GM12878 (cell line): ENCODE measurements around the gene APOLD1. TPM values are rescaled to one million over a fixed set of nuclear protein-coding genes. Genes with fewer than 3 reads are reported as not detected.
A peak's percentile ranks its signal among the peaks of the same experiment; 100 is the strongest.

Experiments used
- BHLHE40 ChIP-seq, 2 experiments: fragments of 450-650 bp in 1 of 2; IDR thresholded peaks; 2 replicates each; pipeline ENCODE4 v1.6.1; 2011 to 2017; ENCODE audit warnings: low read depth in 2 of 2, borderline replicate concordance in 1 of 2, improper control_type of control experiment in 1 of 2, low read length in 1 of 2, mild to moderate bottlenecking in 1 of 2
- CHD1 ChIP-seq: IDR thresholded peaks from 2 replicates; pipeline ENCODE4 v1.6.1; 2012; ENCODE audit warnings: low read depth, low read length, improper control_type of control experiment
- CHD2 ChIP-seq: IDR thresholded peaks from 2 replicates; pipeline ENCODE4 v1.6.1; 2011; ENCODE audit warnings: low read depth, low read length, improper control_type of control experiment, borderline replicate concordance
- EED ChIP-seq: sonication (generic); IDR thresholded peaks from 2 replicates; pipeline ENCODE4 v1.6.1; 2016; ENCODE audit warnings: antibody characterized with exemption, low read depth
- GATAD2B ChIP-seq: fragments of 450-650 bp; conservative IDR thresholded peaks from 2 replicates; pipeline ENCODE4 v1.6.1; 2017; ENCODE audit warnings: low read depth, mild to moderate bottlenecking, moderate library complexity
- MXI1 ChIP-seq: fragments of 150-350 bp; IDR thresholded peaks from 2 replicates; pipeline ENCODE4 v1.6.1; 2011; ENCODE audit warnings: low read depth, mild to moderate bottlenecking, inconsistent platforms, low read length, improper control_type of control experiment
- PAX5 ChIP-seq: IDR thresholded peaks from 2 replicates; pipeline ENCODE4 v1.6.1; 2011; ENCODE audit warnings: low read depth, low read length, borderline replicate concordance
- POLR2AphosphoS5 ChIP-seq: IDR thresholded peaks from 2 replicates; pipeline ENCODE4 v1.6.1; 2011; ENCODE audit warnings: mild to moderate bottlenecking, low read length, inconsistent platforms
- POU2F2 ChIP-seq: IDR thresholded peaks from 3 replicates; pipeline ENCODE4 v1.6.1; 2011; ENCODE audit warnings: low read depth, mild to moderate bottlenecking, low read length, borderline replicate concordance
- RBBP5 ChIP-seq: fragments of 200-600 bp; sonication (generic); conservative IDR thresholded peaks from 2 replicates; pipeline ENCODE4 v1.6.1; 2016
- RFX5 ChIP-seq: IDR thresholded peaks from 2 replicates; pipeline ENCODE4 v1.6.1; 2011; ENCODE audit warnings: low read depth, low read length, improper control_type of control experiment
- SRF ChIP-seq, 2 experiments: IDR thresholded peaks; 2 replicates each; pipeline ENCODE4 v1.6.1; 2011; ENCODE audit warnings: low read depth in 2 of 2, low read length in 2 of 2, mild to moderate bottlenecking in 1 of 2, moderate library complexity in 1 of 2
- TAF1 ChIP-seq: IDR thresholded peaks from 2 replicates; pipeline ENCODE4 v1.6.1; 2011; ENCODE audit warnings: mild to moderate bottlenecking, low read depth, low read length, borderline replicate concordance
- WRNIP1 ChIP-seq: IDR thresholded peaks from 2 replicates; pipeline ENCODE4 v1.6.1; 2011; ENCODE audit warnings: low read depth, low read length, improper control_type of control experiment, borderline replicate concordance
- ZNF622 ChIP-seq: fragments of 450-650 bp; IDR thresholded peaks from 2 replicates; pipeline ENCODE4 v1.6.1; 2017; ENCODE audit warnings: mild to moderate bottlenecking, inconsistent platforms
- ZSCAN29 ChIP-seq: fragments of 450-650 bp; IDR thresholded peaks from 2 replicates; pipeline ENCODE4 v1.6.1; 2017; ENCODE audit warnings: mild to moderate bottlenecking, moderate library complexity
- polyA plus RNA-seq, 11 experiments: library from polyadenylated mRNA; depleted of rRNA in 4 of 11; unstranded in 6 of 11; stranded (reverse) in 5 of 11; fragments of >200 nt; fragmentation: Nextera tagmentation in 4 of 11; fragmentation: Illumina TruSeq in 1 of 11; extraction: Ambion mirVana in 4 of 11; extraction: Trizol in 1 of 11; gene quantifications; 1 replicate in 1 of 11; 2 replicates in 10 of 11; pipeline versions ENCODE4 v1.2.1 to v1.2.3, GENCODE V29; 2011 to 2016; ENCODE audit warnings: inconsistent platforms in 2 of 11, missing spikeins in 2 of 11, low read depth in 1 of 11
- total RNA-seq, 4 experiments: library from RNA; depleted of rRNA in 3 of 4; stranded (reverse); fragments of >200 nt in 3 of 4; fragmentation: Illumina TruSeq in 1 of 4; extraction: Trizol in 1 of 4; gene quantifications; 2 replicates each; pipeline versions ENCODE4 v1.2.1 to v1.2.3, GENCODE V29; 2013 to 2021
- TF ChIP-seq, protein P1 (sequence below): fragments of 450-650 bp; IDR thresholded peaks from 2 replicates; pipeline ENCODE4 v1.6.1; 2016; ENCODE audit warnings: mild to moderate bottlenecking
- TF ChIP-seq, protein P2 (sequence below): IDR thresholded peaks from 2 replicates; pipeline ENCODE4 v1.6.1; 2011; ENCODE audit warnings: borderline replicate concordance, low read depth, mild to moderate bottlenecking, moderate library complexity, low read length; ENCODE audit not compliant: insufficient read depth, poor library complexity, severe bottlenecking
- TF ChIP-seq, protein P3 (sequence below): IDR thresholded peaks from 2 replicates; pipeline ENCODE4 v1.6.1; 2011; ENCODE audit warnings: borderline replicate concordance, low read depth, mild to moderate bottlenecking, moderate library complexity, mixed read lengths, low read length; ENCODE audit not compliant: insufficient read depth; ENCODE audit errors: extremely low read length
- TF ChIP-seq, protein P4 (sequence below): IDR thresholded peaks from 2 replicates; pipeline ENCODE4 v1.6.1; 2012; ENCODE audit warnings: low read depth, low read length, improper control_type of control experiment
- TF ChIP-seq, protein P5 (sequence below): fragments of 450-650 bp; IDR thresholded peaks from 2 replicates; pipeline ENCODE4 v1.6.1; 2017; ENCODE audit warnings: borderline replicate concordance
- TF ChIP-seq, protein P6 (sequence below): fragments of 450-650 bp; IDR thresholded peaks from 2 replicates; pipeline ENCODE4 v1.6.1; 2017; ENCODE audit warnings: mild to moderate bottlenecking, moderate library complexity

Gene APOLD1
- total and polyA plus RNA-seq, 10 of the 15 experiments (the other 5 are each of a cell fraction or from before 2014, with no cell fraction given) = 1.1 to 8.9 (median 4.2) TPM

DNA sequence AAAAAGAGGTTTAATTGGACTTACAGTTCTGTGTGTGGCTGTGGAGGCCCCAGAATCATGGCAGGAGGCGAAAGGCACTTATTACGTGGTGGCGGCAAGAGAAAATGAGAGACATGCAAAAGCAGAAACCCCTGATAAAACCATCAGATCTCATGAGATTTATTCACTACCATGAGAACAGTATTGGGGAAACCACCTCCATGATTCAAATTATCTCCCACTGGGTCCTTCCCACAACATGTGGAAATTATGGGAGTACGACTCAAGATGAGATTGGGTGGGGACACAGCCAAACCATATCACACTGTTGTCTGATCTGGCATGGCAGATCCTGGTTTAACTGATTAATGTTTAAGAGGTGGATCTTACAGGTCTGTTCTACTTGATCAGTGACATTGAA lies 33.2 kb downstream of the APOLD1 start (continued):
- TF ChIP-seq, protein P1, sequence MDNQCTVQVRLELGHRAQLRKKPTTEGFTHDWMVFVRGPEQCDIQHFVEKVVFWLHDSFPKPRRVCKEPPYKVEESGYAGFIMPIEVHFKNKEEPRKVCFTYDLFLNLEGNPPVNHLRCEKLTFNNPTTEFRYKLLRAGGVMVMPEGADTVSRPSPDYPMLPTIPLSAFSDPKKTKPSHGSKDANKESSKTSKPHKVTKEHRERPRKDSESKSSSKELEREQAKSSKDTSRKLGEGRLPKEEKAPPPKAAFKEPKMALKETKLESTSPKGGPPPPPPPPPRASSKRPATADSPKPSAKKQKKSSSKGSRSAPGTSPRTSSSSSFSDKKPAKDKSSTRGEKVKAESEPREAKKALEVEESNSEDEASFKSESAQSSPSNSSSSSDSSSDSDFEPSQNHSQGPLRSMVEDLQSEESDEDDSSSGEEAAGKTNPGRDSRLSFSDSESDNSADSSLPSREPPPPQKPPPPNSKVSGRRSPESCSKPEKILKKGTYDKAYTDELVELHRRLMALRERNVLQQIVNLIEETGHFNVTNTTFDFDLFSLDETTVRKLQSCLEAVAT = no peak
- TF ChIP-seq EED (peak; percentile 35; the same call in 1 of the 2 replicates), GATAD2B (0 out of 2 replicates have a peak, but pooled peaks have one; percentile 21), MXI1 (no peak), WRNIP1 (no peak), POU2F2 (no peak), CHD2 (no peak), BHLHE40 (IDR thresholded peaks at IDR 0.05; ENCODE audit: borderline replicate concordance in 1 of 2, low read depth in 2 of 2, low read length in 1 of 2) (no peak), ZSCAN29 (no peak), POLR2AphosphoS5 (0 out of 2 replicates have a peak, but pooled peaks have one; percentile 33), PAX5 (no peak), CHD1 (no peak), SRF (IDR thresholded peaks at IDR 0.05; ENCODE audit: low read depth in 2 of 2, low read length in 2 of 2) (no peak), RFX5 (no peak), RBBP5 (no peak), TAF1 (no peak), ZNF622 (no peak)
- TF ChIP-seq, protein P2, sequence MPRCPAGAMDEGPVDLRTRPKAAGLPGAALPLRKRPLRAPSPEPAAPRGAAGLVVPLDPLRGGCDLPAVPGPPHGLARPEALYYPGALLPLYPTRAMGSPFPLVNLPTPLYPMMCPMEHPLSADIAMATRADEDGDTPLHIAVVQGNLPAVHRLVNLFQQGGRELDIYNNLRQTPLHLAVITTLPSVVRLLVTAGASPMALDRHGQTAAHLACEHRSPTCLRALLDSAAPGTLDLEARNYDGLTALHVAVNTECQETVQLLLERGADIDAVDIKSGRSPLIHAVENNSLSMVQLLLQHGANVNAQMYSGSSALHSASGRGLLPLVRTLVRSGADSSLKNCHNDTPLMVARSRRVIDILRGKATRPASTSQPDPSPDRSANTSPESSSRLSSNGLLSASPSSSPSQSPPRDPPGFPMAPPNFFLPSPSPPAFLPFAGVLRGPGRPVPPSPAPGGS = peak; percentile 80
- TF ChIP-seq, protein P3, sequence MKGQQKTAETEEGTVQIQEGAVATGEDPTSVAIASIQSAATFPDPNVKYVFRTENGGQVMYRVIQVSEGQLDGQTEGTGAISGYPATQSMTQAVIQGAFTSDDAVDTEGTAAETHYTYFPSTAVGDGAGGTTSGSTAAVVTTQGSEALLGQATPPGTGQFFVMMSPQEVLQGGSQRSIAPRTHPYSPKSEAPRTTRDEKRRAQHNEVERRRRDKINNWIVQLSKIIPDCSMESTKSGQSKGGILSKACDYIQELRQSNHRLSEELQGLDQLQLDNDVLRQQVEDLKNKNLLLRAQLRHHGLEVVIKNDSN = no peak
- TF ChIP-seq, protein P4, sequence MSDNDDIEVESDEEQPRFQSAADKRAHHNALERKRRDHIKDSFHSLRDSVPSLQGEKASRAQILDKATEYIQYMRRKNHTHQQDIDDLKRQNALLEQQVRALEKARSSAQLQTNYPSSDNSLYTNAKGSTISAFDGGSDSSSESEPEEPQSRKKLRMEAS = no peak
- TF ChIP-seq, protein P5, sequence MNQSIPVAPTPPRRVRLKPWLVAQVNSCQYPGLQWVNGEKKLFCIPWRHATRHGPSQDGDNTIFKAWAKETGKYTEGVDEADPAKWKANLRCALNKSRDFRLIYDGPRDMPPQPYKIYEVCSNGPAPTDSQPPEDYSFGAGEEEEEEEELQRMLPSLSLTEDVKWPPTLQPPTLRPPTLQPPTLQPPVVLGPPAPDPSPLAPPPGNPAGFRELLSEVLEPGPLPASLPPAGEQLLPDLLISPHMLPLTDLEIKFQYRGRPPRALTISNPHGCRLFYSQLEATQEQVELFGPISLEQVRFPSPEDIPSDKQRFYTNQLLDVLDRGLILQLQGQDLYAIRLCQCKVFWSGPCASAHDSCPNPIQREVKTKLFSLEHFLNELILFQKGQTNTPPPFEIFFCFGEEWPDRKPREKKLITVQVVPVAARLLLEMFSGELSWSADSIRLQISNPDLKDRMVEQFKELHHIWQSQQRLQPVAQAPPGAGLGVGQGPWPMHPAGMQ = no peak
- TF ChIP-seq, protein P6, sequence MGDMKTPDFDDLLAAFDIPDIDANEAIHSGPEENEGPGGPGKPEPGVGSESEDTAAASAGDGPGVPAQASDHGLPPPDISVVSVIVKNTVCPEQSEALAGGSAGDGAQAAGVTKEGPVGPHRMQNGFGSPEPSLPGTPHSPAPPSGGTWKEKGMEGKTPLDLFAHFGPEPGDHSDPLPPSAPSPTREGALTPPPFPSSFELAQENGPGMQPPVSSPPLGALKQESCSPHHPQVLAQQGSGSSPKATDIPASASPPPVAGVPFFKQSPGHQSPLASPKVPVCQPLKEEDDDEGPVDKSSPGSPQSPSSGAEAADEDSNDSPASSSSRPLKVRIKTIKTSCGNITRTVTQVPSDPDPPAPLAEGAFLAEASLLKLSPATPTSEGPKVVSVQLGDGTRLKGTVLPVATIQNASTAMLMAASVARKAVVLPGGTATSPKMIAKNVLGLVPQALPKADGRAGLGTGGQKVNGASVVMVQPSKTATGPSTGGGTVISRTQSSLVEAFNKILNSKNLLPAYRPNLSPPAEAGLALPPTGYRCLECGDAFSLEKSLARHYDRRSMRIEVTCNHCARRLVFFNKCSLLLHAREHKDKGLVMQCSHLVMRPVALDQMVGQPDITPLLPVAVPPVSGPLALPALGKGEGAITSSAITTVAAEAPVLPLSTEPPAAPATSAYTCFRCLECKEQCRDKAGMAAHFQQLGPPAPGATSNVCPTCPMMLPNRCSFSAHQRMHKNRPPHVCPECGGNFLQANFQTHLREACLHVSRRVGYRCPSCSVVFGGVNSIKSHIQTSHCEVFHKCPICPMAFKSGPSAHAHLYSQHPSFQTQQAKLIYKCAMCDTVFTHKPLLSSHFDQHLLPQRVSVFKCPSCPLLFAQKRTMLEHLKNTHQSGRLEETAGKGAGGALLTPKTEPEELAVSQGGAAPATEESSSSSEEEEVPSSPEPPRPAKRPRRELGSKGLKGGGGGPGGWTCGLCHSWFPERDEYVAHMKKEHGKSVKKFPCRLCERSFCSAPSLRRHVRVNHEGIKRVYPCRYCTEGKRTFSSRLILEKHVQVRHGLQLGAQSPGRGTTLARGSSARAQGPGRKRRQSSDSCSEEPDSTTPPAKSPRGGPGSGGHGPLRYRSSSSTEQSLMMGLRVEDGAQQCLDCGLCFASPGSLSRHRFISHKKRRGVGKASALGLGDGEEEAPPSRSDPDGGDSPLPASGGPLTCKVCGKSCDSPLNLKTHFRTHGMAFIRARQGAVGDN = 0 out of 2 replicates have a peak, but pooled peaks have one; percentile 43
